Right lobe of liver (tissue), 4 donors: ENCODE data around the gene TM9SF2.

Source experiments
- POLR2A ChIP-seq: fragments of 450-650 bp; IDR thresholded peaks from one replicate; pipeline ENCODE4 v1.6.1; 2017; ENCODE audit warnings: antibody characterized with exemption, mild to moderate bottlenecking
- TF ChIP-seq, protein P1 (sequence below), 4 donors: fragments of 200-600 bp in 3 of 4; fragments of 450-650 bp in 1 of 4; IDR thresholded peaks; one replicate each; pipeline versions ENCODE4 v1.5.1 to v1.8.0; 2016 to 2022; ENCODE audit warnings: antibody characterized with exemption in 4 of 4, mild to moderate bottlenecking in 2 of 4
- donor health status: DM: no; HTN: no; CAD: no.
- donor health status: DM: no; HTN: no; CAD: no.
- donor health status: DM: no; HTN: yes; CAD: no.

- TF ChIP-seq, protein P1, sequence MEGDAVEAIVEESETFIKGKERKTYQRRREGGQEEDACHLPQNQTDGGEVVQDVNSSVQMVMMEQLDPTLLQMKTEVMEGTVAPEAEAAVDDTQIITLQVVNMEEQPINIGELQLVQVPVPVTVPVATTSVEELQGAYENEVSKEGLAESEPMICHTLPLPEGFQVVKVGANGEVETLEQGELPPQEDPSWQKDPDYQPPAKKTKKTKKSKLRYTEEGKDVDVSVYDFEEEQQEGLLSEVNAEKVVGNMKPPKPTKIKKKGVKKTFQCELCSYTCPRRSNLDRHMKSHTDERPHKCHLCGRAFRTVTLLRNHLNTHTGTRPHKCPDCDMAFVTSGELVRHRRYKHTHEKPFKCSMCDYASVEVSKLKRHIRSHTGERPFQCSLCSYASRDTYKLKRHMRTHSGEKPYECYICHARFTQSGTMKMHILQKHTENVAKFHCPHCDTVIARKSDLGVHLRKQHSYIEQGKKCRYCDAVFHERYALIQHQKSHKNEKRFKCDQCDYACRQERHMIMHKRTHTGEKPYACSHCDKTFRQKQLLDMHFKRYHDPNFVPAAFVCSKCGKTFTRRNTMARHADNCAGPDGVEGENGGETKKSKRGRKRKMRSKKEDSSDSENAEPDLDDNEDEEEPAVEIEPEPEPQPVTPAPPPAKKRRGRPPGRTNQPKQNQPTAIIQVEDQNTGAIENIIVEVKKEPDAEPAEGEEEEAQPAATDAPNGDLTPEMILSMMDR (IDR thresholded peaks at IDR 0.05), result peak in 3 of 4 donors; percentile 8 to 43 (median 26)
- TF ChIP-seq POLR2A, result no peak
These were observed 25.3 kb downstream of the TM9SF2 start for GRCh38 chr13:99526549-99526948.
